Sigmoid colon (tissue), 7 donors: ENCODE measurements around the gene PTGDS. TPM values are rescaled to one million over a fixed set of nuclear protein-coding genes. Genes with fewer than 3 reads are reported as not detected.

Experiments
- DNase-seq: peaks from one replicate; pipeline ENCODE4 v3.0.0-alpha.2; 2019
- H3K27ac ChIP-seq, 4 donors: fragments of 200-600 bp; sonication (generic); one replicate each; pipeline ENCODE4 v1.5.1; 2016 to 2019; ENCODE audit warnings: mild to moderate bottlenecking in 1 of 4
- H3K27me3 ChIP-seq, 3 donors: fragments of 200-600 bp; sonication (generic); one replicate each; pipeline ENCODE4 v1.5.1; 2019; ENCODE audit warnings: mild to moderate bottlenecking in 1 of 3
- H3K36me3 ChIP-seq, 4 donors: fragments of 200-600 bp; sonication (generic); one replicate each; pipeline ENCODE4 v1.5.1; 2016 to 2019
- H3K4me1 ChIP-seq, 4 donors: fragments of 200-600 bp; sonication (generic); one replicate each; pipeline ENCODE4 v1.5.1; 2017 to 2019
- H3K4me3 ChIP-seq, 4 donors: fragments of 200-600 bp; sonication (generic); one replicate each; pipeline ENCODE4 v1.5.1; 2017 to 2019; ENCODE audit warnings: mild to moderate bottlenecking in 2 of 4, moderate library complexity in 1 of 4
- H3K9me3 ChIP-seq, 4 donors: fragments of 200-600 bp in 3 of 4; sonication (generic) in 3 of 4; one replicate each; pipeline versions ENCODE4 v1.5.1 to v1.6.1; 2013 to 2019
- CTCF ChIP-seq, 4 experiments: fragments of 450-650 bp in 3 of 4; fragments of 200-600 bp in 1 of 4; IDR thresholded peaks; one replicate each; pipeline ENCODE4 v1.5.1; 2016 to 2019; ENCODE audit warnings: antibody characterized with exemption in 4 of 4, mild to moderate bottlenecking in 3 of 4, moderate library complexity in 2 of 4
- EP300 ChIP-seq, 4 donors: sonication (generic); formaldehyde crosslinking; IDR thresholded peaks; one replicate each; pipeline ENCODE4 v1.6.1; 2017; ENCODE audit warnings: antibody characterized with exemption in 4 of 4
- POLR2A ChIP-seq, 2 donors: fragments of 450-650 bp; IDR thresholded peaks; one replicate each; pipeline ENCODE4 v1.6.1; 2016; ENCODE audit warnings: antibody characterized with exemption in 2 of 2, mild to moderate bottlenecking in 2 of 2, moderate library complexity in 2 of 2
- POLR2AphosphoS5 ChIP-seq, 4 donors: sonication (generic); formaldehyde crosslinking; IDR thresholded peaks; one replicate each; pipeline ENCODE4 v1.6.1; 2017; ENCODE audit warnings: antibody characterized with exemption in 4 of 4
- WGBS, 2 donors: extraction: QIAGEN DNeasy Blood & Tissue Kit; methylation state at CpG; one replicate each; pipeline ENCODE4 v1.1.7; 2013; 5-methylcytosine and 5-hydroxymethylcytosine counted together
- intact Hi-C: fragments of 100-400 bp; cut with DNase I; formaldehyde crosslinking; loops from one replicate; pipeline ENCODE4 v1.15.1; 2023
- polyA plus RNA-seq, 3 donors: library from polyadenylated mRNA; stranded (reverse); fragments of 200-250 nt; gene quantifications; one replicate each; pipeline ENCODE4 v1.2.3, GENCODE V29; 2013
- total RNA-seq, 4 donors: library from RNA; depleted of rRNA; stranded (reverse); fragments of >200 nt; gene quantifications; one replicate each; pipeline ENCODE4 v1.1.0, GENCODE V29; 2016
- donor health status: healthy with polysubstance abuse.
- donor health status: Bipolar disorder and iron deficiency.
- donor health status: healthy.

PTGDS gene
- total RNA-seq (10 to 100 TPM; 11.8 to 36.6 (median 32.4) TPM), polyA plus RNA-seq (100 to 1,000 TPM in 1 of 3 donors, 10 to 100 TPM in 1, 1 to 10 TPM in 1; 8.3 to 218 (median 24.0) TPM)

- Histone ChIP-seq H3K9me3 (no peaks in the 10 kb centered on the region), H3K4me3 (peak within 1 kb of the TSS; percentile 12 to 52 (median 42)), H3K27me3 (peaks cover 0 to 33% (median 21%) of the 10 kb centered on the region in 3 donors), H3K36me3 (no peaks in the 10 kb centered on the region), H3K27ac (peak within 1 kb of the TSS in 2 of 4 donors; percentile 17 to 25), H3K4me1 (peaks cover 0 to 15% (median 12%) of the 10 kb centered on the region in 4 donors)
- TF ChIP-seq POLR2A (IDR thresholded peaks at IDR 0.05), result no peak
- TF ChIP-seq POLR2AphosphoS5 (IDR thresholded peaks at IDR 0.05), result no peak
- no peak for TF ChIP-seq CTCF (IDR thresholded peaks at IDR 0.05)
- TF ChIP-seq EP300 (IDR thresholded peaks at IDR 0.05), result no peak
- intact Hi-C loops, result no loop called here
- DNase-seq, result no peak
- WGBS, 2 donors, result 80 to 81% methylated on average over 10 of the region's 10 CpGs
Observed at GRCh38 chr9:136977223-136977622, at the start of gene PTGDS. TSS of gene PTGDS (plus strand) at chr9:136977504. CDS start at chr9:136977579, 75 bp downstream.

GRCh38 chr9:136928591-136928990, 48.7 kb upstream of the PTGDS start:
- WGBS, 2 donors, result 84 to 85% methylated on average over 9 of the region's 9 CpGs
- no peak for DNase-seq
- no peaks in the 10 kb centered on the region for H3K4me1 ChIP-seq
- H3K36me3 ChIP-seq, result peaks cover 0 to 26% (median 8%) of the 10 kb centered on the region in 4 donors
- intact Hi-C loops, result no loop called here
- TF ChIP-seq CTCF (IDR thresholded peaks at IDR 0.05), result no peak
- no peak for TF ChIP-seq POLR2A (IDR thresholded peaks at IDR 0.05)
- TF ChIP-seq POLR2AphosphoS5 (IDR thresholded peaks at IDR 0.05), result no peak
- TF ChIP-seq EP300 (IDR thresholded peaks at IDR 0.05), result no peak
- H3K27ac ChIP-seq, result no peak overlapping the region
- H3K27me3 ChIP-seq, result no peaks in the 10 kb centered on the region
- no peaks in the 10 kb centered on the region for H3K9me3 ChIP-seq
- no peak overlapping the region for H3K4me3 ChIP-seq

GRCh38 chr9:136930014-136930413, 47.3 kb upstream of the PTGDS start:
- intact Hi-C loops, result no loop called here
- Histone ChIP-seq H3K36me3 (peaks cover 0 to 14% (median 8%) of the 10 kb centered on the region in 4 donors), H3K4me1 (no peaks in the 10 kb centered on the region), H3K27me3 (no peaks in the 10 kb centered on the region), H3K27ac (no peak overlapping the region), H3K4me3 (no peak overlapping the region), H3K9me3 (no peaks in the 10 kb centered on the region)
- TF ChIP-seq CTCF (IDR thresholded peaks at IDR 0.05) (no peak), POLR2AphosphoS5 (IDR thresholded peaks at IDR 0.05) (no peak), EP300 (IDR thresholded peaks at IDR 0.05) (no peak), POLR2A (IDR thresholded peaks at IDR 0.05) (no peak)
- DNase-seq, result no peak
- WGBS, 2 donors, result 95 to 97% methylated on average over 4 of the region's 4 CpGs

GRCh38 chr9:136931611-136932130, 45.6 kb upstream of the PTGDS start:
- no peak for TF ChIP-seq POLR2AphosphoS5 (IDR thresholded peaks at IDR 0.05)
- no peak for TF ChIP-seq EP300 (IDR thresholded peaks at IDR 0.05)
- no peak for TF ChIP-seq CTCF (IDR thresholded peaks at IDR 0.05)
- no peak for TF ChIP-seq POLR2A (IDR thresholded peaks at IDR 0.05)
- H3K9me3 ChIP-seq, result no peaks in the 10 kb centered on the region
- peaks cover 0 to under 1% (median 0%) of the 10 kb centered on the region in 4 donors for H3K36me3 ChIP-seq
- DNase-seq, result no peak
- H3K27me3 ChIP-seq, result no peaks in the 10 kb centered on the region
- 95% methylated on average over 2 of the region's 2 CpGs for WGBS, 2 donors
- no peak overlapping the region for H3K4me3 ChIP-seq
- intact Hi-C loops, result no loop called here
- H3K4me1 ChIP-seq, result no peaks in the 10 kb centered on the region
- H3K27ac ChIP-seq, result no peak overlapping the region

GRCh38 chr9:136934277-136934676, 43.0 kb upstream of the PTGDS start:
- Histone ChIP-seq H3K9me3 (no peaks in the 10 kb centered on the region), H3K27ac (no peak overlapping the region), H3K36me3 (peaks cover 0 to 18% (median 3%) of the 10 kb centered on the region in 4 donors), H3K27me3 (no peaks in the 10 kb centered on the region), H3K4me1 (no peaks in the 10 kb centered on the region), H3K4me3 (no peak overlapping the region)
- no peak for DNase-seq
- 81 to 90% methylated on average over 3 of the region's 3 CpGs for WGBS, 2 donors
- TF ChIP-seq POLR2AphosphoS5 (IDR thresholded peaks at IDR 0.05) (no peak), POLR2A (IDR thresholded peaks at IDR 0.05) (no peak), EP300 (IDR thresholded peaks at IDR 0.05) (no peak), CTCF (IDR thresholded peaks at IDR 0.05) (no peak)
- intact Hi-C loops, result no loop called here
